ENCODE results near the gene GABRP.
"Not testable (repeated sequence)": the region's sequence is repeated elsewhere in the genome, so short reads cannot be mapped to it uniquely, and the experiment has no call there.

- TF ChIP-seq, protein P1, sequence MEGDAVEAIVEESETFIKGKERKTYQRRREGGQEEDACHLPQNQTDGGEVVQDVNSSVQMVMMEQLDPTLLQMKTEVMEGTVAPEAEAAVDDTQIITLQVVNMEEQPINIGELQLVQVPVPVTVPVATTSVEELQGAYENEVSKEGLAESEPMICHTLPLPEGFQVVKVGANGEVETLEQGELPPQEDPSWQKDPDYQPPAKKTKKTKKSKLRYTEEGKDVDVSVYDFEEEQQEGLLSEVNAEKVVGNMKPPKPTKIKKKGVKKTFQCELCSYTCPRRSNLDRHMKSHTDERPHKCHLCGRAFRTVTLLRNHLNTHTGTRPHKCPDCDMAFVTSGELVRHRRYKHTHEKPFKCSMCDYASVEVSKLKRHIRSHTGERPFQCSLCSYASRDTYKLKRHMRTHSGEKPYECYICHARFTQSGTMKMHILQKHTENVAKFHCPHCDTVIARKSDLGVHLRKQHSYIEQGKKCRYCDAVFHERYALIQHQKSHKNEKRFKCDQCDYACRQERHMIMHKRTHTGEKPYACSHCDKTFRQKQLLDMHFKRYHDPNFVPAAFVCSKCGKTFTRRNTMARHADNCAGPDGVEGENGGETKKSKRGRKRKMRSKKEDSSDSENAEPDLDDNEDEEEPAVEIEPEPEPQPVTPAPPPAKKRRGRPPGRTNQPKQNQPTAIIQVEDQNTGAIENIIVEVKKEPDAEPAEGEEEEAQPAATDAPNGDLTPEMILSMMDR (IDR thresholded peaks at IDR 0.05): not testable (repeated sequence)
- not testable (repeated sequence) for TF ChIP-seq POLR2A, POLR2AphosphoS5 (IDR thresholded peaks at IDR 0.05)
Measured at GRCh38 chr5:170765868-170766267, 17.7 kb upstream of the GABRP start.
